H9 (cell line): ENCODE data around the gene ENPEP. TPM values are rescaled to one million over a fixed set of nuclear protein-coding genes. Genes with fewer than 3 reads are reported as not detected.

Experiments used
- DNase-seq: peaks from one replicate; pipeline ENCODE4 v3.0.0-alpha.2; 2017
- H2AFZ ChIP-seq: one replicate; pipeline ENCODE4 v1.6.1; 2013; ENCODE audit warnings: mild to moderate bottlenecking, low read length, control low read depth, moderate library complexity
- H2AK5ac ChIP-seq: 2 replicates; pipeline ENCODE4 v1.6.1; 2013; ENCODE audit warnings: low read length, control low read depth, mixed read lengths; ENCODE audit not compliant: insufficient read length
- H2BK120ac ChIP-seq: one replicate; pipeline ENCODE4 v1.6.1; 2013; ENCODE audit warnings: low read depth, mild to moderate bottlenecking, low read length, control low read depth, inconsistent platforms; ENCODE audit not compliant: poor library complexity, severe bottlenecking
- H2BK12ac ChIP-seq: 2 replicates; pipeline ENCODE4 v1.6.1; 2013; ENCODE audit warnings: low read length, control low read depth, mixed read lengths, low read depth; ENCODE audit not compliant: insufficient read length
- H2BK15ac ChIP-seq: 2 replicates; pipeline ENCODE4 v1.6.1; 2013; ENCODE audit warnings: low read depth, low read length, control low read depth
- H2BK20ac ChIP-seq: one replicate; pipeline ENCODE4 v1.6.1; 2013; ENCODE audit warnings: low read depth, mild to moderate bottlenecking, low read length, control low read depth, inconsistent platforms; ENCODE audit not compliant: poor library complexity, severe bottlenecking
- H2BK5ac ChIP-seq: 2 replicates; pipeline ENCODE4 v1.6.1; 2013; ENCODE audit warnings: low read length, control low read depth, mixed read lengths; ENCODE audit not compliant: insufficient read length
- H3K14ac ChIP-seq: 2 replicates; pipeline ENCODE4 v1.6.1; 2013; ENCODE audit warnings: low read length, control low read depth; ENCODE audit not compliant: insufficient read depth
- H3K18ac ChIP-seq: 2 replicates; pipeline ENCODE4 v1.6.1; 2013; ENCODE audit warnings: low read depth, mild to moderate bottlenecking, mixed read lengths, low read length, control low read depth; ENCODE audit not compliant: insufficient read length
- H3K23ac ChIP-seq: 2 replicates; pipeline ENCODE4 v1.6.1; 2013; ENCODE audit warnings: low read length, control low read depth, mixed read lengths, low read depth; ENCODE audit not compliant: insufficient read length
- H3K23me2 ChIP-seq: 2 replicates; pipeline ENCODE4 v1.6.1; 2013; ENCODE audit warnings: low read depth, mild to moderate bottlenecking, mixed read lengths, low read length, control low read depth; ENCODE audit not compliant: insufficient read length, poor library complexity, severe bottlenecking
- H3K27ac ChIP-seq: 2 replicates; pipeline ENCODE4 v1.5.1; 2013; ENCODE audit warnings: low read length, control low read depth, mixed read lengths, low read depth; ENCODE audit not compliant: insufficient read length
- H3K27me3 ChIP-seq: 2 replicates; pipeline ENCODE4 v1.6.1; 2013; ENCODE audit warnings: low read length, control low read depth, inconsistent platforms; ENCODE audit not compliant: insufficient read depth
- H3K4ac ChIP-seq: 2 replicates; pipeline ENCODE4 v1.6.1; 2013; ENCODE audit warnings: low read depth, mild to moderate bottlenecking, control low read depth, inconsistent platforms, low read length, moderate library complexity
- H3K4me1 ChIP-seq: 2 replicates; pipeline ENCODE4 v1.6.1; 2013; ENCODE audit warnings: low read length, control low read depth, inconsistent platforms; ENCODE audit not compliant: insufficient read depth
- H3K4me2 ChIP-seq: 2 replicates; pipeline ENCODE4 v1.6.1; 2013; ENCODE audit warnings: low read length, control low read depth, mixed read lengths; ENCODE audit not compliant: insufficient read length, insufficient read depth
- H3K56ac ChIP-seq: 2 replicates; pipeline ENCODE4 v1.6.1; 2013; ENCODE audit warnings: low read depth, mild to moderate bottlenecking, mixed read lengths, low read length, control low read depth; ENCODE audit not compliant: insufficient read length
- H3K79me1 ChIP-seq: 2 replicates; pipeline ENCODE4 v1.6.1; 2013; ENCODE audit warnings: low read depth, mild to moderate bottlenecking, moderate library complexity, low read length, control low read depth, inconsistent platforms; ENCODE audit not compliant: insufficient read depth, poor library complexity, severe bottlenecking
- H3K79me2 ChIP-seq: 2 replicates; pipeline ENCODE4 v1.6.1; 2013; ENCODE audit warnings: low read length, control low read depth, inconsistent platforms; ENCODE audit not compliant: insufficient read depth
- H3K9ac ChIP-seq: 2 replicates; pipeline ENCODE4 v1.6.1; 2013; ENCODE audit warnings: low read length, control low read depth, mixed read lengths; ENCODE audit not compliant: insufficient read length; ENCODE audit errors: extremely low read depth
- H3K9me3 ChIP-seq: one replicate; pipeline ENCODE4 v1.6.1; 2013; ENCODE audit warnings: low read depth, low read length, inconsistent platforms; ENCODE audit not compliant: control insufficient read depth
- H3T11ph ChIP-seq: one replicate; pipeline ENCODE4 v1.6.1; 2013; ENCODE audit warnings: mild to moderate bottlenecking, low read length, control low read depth, inconsistent platforms
- H4K20me1 ChIP-seq: one replicate; pipeline ENCODE4 v1.6.1; 2013; ENCODE audit not compliant: control insufficient read depth, insufficient read length, insufficient read depth
- H4K5ac ChIP-seq: 2 replicates; pipeline ENCODE4 v1.6.1; 2013; ENCODE audit warnings: low read depth, mild to moderate bottlenecking, mixed read lengths, low read length, control low read depth; ENCODE audit not compliant: insufficient read length
- H4K8ac ChIP-seq: replicated peaks from 2 replicates; pipeline ENCODE4 v1.6.1; 2013; ENCODE audit warnings: low read length, control low read depth, mixed read lengths, low read depth; ENCODE audit not compliant: insufficient read length
- H4K91ac ChIP-seq: 2 replicates; pipeline ENCODE4 v1.6.1; 2013; ENCODE audit warnings: low read depth, mild to moderate bottlenecking, moderate library complexity, mixed read lengths, low read length, control low read depth; ENCODE audit not compliant: insufficient read length
- H3K27ac Mint-ChIP-seq, 3 experiments: 2 replicates in 2 of 3; 3 replicates in 1 of 3; pipeline ENCODE4 v1.8.0; 2020 to 2021; ENCODE audit warnings: mixed read lengths in 3 of 3, mild to moderate bottlenecking in 1 of 3, moderate library complexity in 1 of 3
- H3K27me3 Mint-ChIP-seq: 2 replicates; pipeline ENCODE4 v1.8.0; 2021; ENCODE audit warnings: low read depth, mild to moderate bottlenecking, moderate library complexity, mixed read lengths
- H3K36me3 Mint-ChIP-seq, 3 experiments: 2 replicates in 2 of 3; 3 replicates in 1 of 3; pipeline ENCODE4 v1.8.0; 2020 to 2021; ENCODE audit warnings: low read depth in 3 of 3, mixed read lengths in 3 of 3; ENCODE audit not compliant: insufficient read depth in 1 of 3
- H3K4me1 Mint-ChIP-seq, 2 experiments: 2 replicates each; pipeline ENCODE4 v1.8.0; 2020; ENCODE audit warnings: mixed read lengths in 2 of 2
- H3K4me3 Mint-ChIP-seq, 2 experiments: 2 replicates in 1 of 2; 3 replicates in 1 of 2; pipeline ENCODE4 v1.8.0; 2020 to 2021; ENCODE audit warnings: mild to moderate bottlenecking in 2 of 2, mixed read lengths in 2 of 2, moderate library complexity in 1 of 2
- H3K9me3 Mint-ChIP-seq, 2 experiments: 2 replicates in 1 of 2; 3 replicates in 1 of 2; pipeline ENCODE4 v1.8.0; 2020; ENCODE audit warnings: mild to moderate bottlenecking in 2 of 2, mixed read lengths in 2 of 2, moderate library complexity in 1 of 2
- WGBS: extraction: QIAGEN DNeasy Blood & Tissue Kit; methylation state at CpG from one replicate; pipeline ENCODE4 v1.1.7; 2013; ENCODE audit warnings: missing lambda C conversion rate, low lambda C conversion rate, mixed read lengths; ENCODE audit not compliant: insufficient read length; ENCODE audit errors: extremely low coverage; 5-methylcytosine and 5-hydroxymethylcytosine counted together
- total RNA-seq: library from RNA; stranded (reverse); gene quantifications from 2 replicates; pipeline ENCODE4 v1.2.1, GENCODE V29; 2021
- TF ChIP-seq, protein P1 (sequence below): fragments of 200-600 bp; sonication (generic); conservative IDR thresholded peaks from 3 replicates; pipeline ENCODE4 v1.8.0; 2021; ENCODE audit warnings: antibody characterized with exemption, mild to moderate bottlenecking

ENPEP gene
- total RNA-seq, 1 experiment from 2014 or later: 0.44 TPM

DNA sequence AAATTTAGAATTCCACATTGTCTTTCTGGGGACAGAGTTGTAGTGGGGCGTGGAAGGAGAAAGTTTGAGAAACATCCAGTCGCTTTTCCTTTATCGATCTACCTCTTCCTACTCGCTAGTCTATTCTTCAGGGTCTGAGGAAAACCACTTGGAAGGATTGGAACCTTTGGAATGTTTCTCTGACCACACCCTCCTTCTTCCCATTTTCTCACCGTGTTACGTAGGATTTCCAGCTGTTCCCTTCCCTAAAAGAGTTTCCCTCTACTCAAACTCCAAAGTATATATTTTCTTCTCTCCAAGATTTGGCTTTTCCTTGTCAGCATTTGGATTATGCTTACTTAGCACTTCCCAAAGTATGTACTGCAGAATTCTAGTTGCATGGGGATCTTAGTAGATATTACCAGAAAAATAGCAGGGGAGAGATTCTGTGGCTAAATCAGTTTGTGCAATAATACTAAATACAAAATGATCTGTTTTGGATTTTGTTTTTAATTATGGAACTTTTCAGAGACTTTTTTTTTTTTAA is 4.9 kb downstream of the ENPEP start:
- H2BK5ac ChIP-seq: no peak overlapping the region
- DNase-seq: no peak
- Mint-ChIP-seq H3K36me3 (no peaks in the 10 kb centered on the region), H3K4me1 (peaks cover 15 to 18% of the 10 kb centered on the region in 2 experiments), H3K9me3 (no peaks in the 10 kb centered on the region), H3K27ac (no peak overlapping the region), H3K4me3 (no peak overlapping the region), H3K27me3 (peaks cover 20% of the 10 kb centered on the region)
- no peak overlapping the region for H3T11ph ChIP-seq
- no peaks in the 10 kb centered on the region for H3K4me1 ChIP-seq
- H2BK15ac ChIP-seq: no peak overlapping the region
- H3K27ac ChIP-seq: no peak overlapping the region
- no peak overlapping the region for H2BK12ac ChIP-seq
- H3K27me3 ChIP-seq: no peaks in the 10 kb centered on the region
- H3K9ac ChIP-seq: no peak overlapping the region
- no peak overlapping the region for H4K5ac ChIP-seq
- no peak overlapping the region for H3K14ac ChIP-seq
- no peaks in the 10 kb centered on the region for H4K20me1 ChIP-seq
- H2BK20ac ChIP-seq: no peak overlapping the region
- no peak overlapping the region for H2BK120ac ChIP-seq
- H4K91ac ChIP-seq: no peak overlapping the region
- H3K79me1 ChIP-seq: no peaks in the 10 kb centered on the region
- no peaks in the 10 kb centered on the region for H3K23me2 ChIP-seq
- no peak overlapping the region for H3K23ac ChIP-seq
- TF ChIP-seq, protein P1, sequence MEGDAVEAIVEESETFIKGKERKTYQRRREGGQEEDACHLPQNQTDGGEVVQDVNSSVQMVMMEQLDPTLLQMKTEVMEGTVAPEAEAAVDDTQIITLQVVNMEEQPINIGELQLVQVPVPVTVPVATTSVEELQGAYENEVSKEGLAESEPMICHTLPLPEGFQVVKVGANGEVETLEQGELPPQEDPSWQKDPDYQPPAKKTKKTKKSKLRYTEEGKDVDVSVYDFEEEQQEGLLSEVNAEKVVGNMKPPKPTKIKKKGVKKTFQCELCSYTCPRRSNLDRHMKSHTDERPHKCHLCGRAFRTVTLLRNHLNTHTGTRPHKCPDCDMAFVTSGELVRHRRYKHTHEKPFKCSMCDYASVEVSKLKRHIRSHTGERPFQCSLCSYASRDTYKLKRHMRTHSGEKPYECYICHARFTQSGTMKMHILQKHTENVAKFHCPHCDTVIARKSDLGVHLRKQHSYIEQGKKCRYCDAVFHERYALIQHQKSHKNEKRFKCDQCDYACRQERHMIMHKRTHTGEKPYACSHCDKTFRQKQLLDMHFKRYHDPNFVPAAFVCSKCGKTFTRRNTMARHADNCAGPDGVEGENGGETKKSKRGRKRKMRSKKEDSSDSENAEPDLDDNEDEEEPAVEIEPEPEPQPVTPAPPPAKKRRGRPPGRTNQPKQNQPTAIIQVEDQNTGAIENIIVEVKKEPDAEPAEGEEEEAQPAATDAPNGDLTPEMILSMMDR: no peak
- H2AFZ ChIP-seq: no peak overlapping the region
- H3K4ac ChIP-seq: no peak overlapping the region
- no peaks in the 10 kb centered on the region for H3K9me3 ChIP-seq
- WGBS: no CpG with 5 or more reads among the region's 6 CpGs
- no peak overlapping the region for H3K4me2 ChIP-seq
- no peak overlapping the region for H3K56ac ChIP-seq
- no peak overlapping the region for H2AK5ac ChIP-seq
- no peak overlapping the region for H4K8ac ChIP-seq
- H3K79me2 ChIP-seq: no peaks in the 10 kb centered on the region
- no peak overlapping the region for H3K18ac ChIP-seq
